ENCODE measurements around the gene SIRT3. TPM values are rescaled to one million over a fixed set of nuclear protein-coding genes. Genes with fewer than 3 reads are reported as not detected.

SIRT3 gene
- total RNA-seq, 4 donors from 2014 or later = 7.2 to 27.9 (median 20.6) TPM

DNA sequence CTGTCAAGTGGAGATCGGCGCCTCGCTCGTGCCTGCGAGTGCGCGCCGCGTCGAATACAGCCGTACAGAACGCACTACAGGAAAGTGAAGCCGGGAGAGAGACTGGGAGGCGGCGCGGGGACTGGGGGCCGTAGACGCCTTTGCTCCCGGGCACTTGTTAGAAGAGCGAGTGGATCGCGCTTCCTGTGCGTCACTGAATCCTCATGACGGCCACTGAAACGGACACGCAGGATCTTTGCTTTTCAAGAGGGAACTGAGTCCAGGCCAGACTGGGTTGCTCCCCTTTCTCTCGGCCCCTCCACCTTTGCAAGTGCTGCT is 28.3 kb downstream of the SIRT3 start:
- H3K27me3 ChIP-seq = no peaks in the 10 kb centered on the region
- DNase-seq = no peak
- H3K4me3 ChIP-seq = peak overlapping the region; percentile 42 to 96 (median 88)
- 0 to 1% methylated on average over 1 to 27 of the region's 27 CpGs for WGBS, 2 donors (ENCODE audit: low coverage in 1 of 2)
- TF ChIP-seq, protein P1, sequence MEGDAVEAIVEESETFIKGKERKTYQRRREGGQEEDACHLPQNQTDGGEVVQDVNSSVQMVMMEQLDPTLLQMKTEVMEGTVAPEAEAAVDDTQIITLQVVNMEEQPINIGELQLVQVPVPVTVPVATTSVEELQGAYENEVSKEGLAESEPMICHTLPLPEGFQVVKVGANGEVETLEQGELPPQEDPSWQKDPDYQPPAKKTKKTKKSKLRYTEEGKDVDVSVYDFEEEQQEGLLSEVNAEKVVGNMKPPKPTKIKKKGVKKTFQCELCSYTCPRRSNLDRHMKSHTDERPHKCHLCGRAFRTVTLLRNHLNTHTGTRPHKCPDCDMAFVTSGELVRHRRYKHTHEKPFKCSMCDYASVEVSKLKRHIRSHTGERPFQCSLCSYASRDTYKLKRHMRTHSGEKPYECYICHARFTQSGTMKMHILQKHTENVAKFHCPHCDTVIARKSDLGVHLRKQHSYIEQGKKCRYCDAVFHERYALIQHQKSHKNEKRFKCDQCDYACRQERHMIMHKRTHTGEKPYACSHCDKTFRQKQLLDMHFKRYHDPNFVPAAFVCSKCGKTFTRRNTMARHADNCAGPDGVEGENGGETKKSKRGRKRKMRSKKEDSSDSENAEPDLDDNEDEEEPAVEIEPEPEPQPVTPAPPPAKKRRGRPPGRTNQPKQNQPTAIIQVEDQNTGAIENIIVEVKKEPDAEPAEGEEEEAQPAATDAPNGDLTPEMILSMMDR (IDR thresholded peaks at IDR 0.05) = no peak
- TF ChIP-seq POLR2A (IDR thresholded peaks at IDR 0.05) (no peak), POLR2AphosphoS5 (IDR thresholded peaks at IDR 0.05) (no peak), EP300 (IDR thresholded peaks at IDR 0.05; ENCODE audit: low read depth) (no peak)
- peaks cover 0 to 18% (median 8%) of the 10 kb centered on the region in 4 donors for H3K36me3 ChIP-seq
- intact Hi-C loops (cut with DNase I; ENCODE audit: low total_unique reads) = no loop called here
- H3K9me3 ChIP-seq = no peaks in the 10 kb centered on the region
- peak overlapping the region; percentile 96 to 100 (median 98) for H3K27ac ChIP-seq
- H3K4me1 ChIP-seq = peaks cover 27 to 45% (median 33%) of the 10 kb centered on the region in 4 donors
- in situ Hi-C loops (cut with MboI; ENCODE audit: low pct_ligation_motif_present in 1 of 4, low pct_unique_long_range_greater_than_20kb in 1 of 4, low sequenced_read_pairs in 3 of 4) = no loop called here

DNA sequence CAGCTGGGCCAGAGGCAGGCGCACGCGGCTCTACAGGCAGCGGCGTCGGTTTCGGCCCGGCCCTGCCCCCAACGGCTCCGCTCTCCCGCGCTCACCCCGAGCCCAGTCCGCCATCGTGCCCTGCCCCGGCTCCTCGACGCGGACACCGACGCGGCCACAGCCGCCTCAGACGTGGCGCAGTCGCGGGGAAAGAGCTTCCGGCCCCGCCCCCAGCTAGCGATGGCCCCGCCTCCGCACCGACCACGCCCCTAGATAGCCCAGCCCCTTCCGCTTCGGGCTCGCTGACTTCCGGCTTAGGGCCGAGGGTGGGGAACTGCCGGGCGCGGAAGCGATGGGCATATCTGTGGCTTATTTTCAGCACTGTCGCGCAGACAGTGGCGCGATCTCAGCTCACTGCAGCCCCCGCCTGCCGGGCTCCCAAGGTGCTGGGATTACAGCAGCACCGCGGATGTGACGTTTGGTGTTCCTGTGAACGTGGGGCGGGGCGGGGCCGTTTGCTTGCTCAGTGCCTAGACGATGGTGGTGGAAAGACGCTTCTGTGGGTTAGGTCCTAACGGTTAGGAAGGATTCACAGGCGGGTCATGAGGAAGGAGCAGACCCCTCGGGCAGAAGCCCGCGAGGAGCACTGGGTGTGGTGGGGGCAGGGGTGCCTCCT is 28.8 kb downstream of the SIRT3 start, which contains the start of the genes BET1L and RIC8A:
Gene BET1L, minus strand, starts transcription at position 192 of the 655 bp plus-strand sequence. Its CDS starts 78 bp downstream, at position 114.
Gene RIC8A, plus strand, starts transcription at position 501 of the 655 bp plus-strand sequence. CDS start 1,147 bp downstream, outside the sequence.
- in situ Hi-C loops (cut with MboI; ENCODE audit: low pct_ligation_motif_present in 1 of 4, low pct_unique_long_range_greater_than_20kb in 1 of 4, low sequenced_read_pairs in 3 of 4) = no loop called here
- Histone ChIP-seq H3K27me3 (no peaks in the 10 kb centered on the region), H3K27ac (peak within 1 kb of the TSS; percentile 96 to 100 (median 98)), H3K36me3 (peaks cover 0 to 13% (median 6%) of the 10 kb centered on the region in 4 donors), H3K9me3 (no peaks in the 10 kb centered on the region), H3K4me1 (peaks cover 27 to 45% (median 36%) of the 10 kb centered on the region in 4 donors), H3K4me3 (peak within 1 kb of the TSS; percentile 80 to 97 (median 96))
- 1% methylated on average over 57 of the region's 63 CpGs; no CpG with 5 or more reads in 1 of the 2 donors for WGBS, 2 donors (ENCODE audit: low coverage in 1 of 2)
- intact Hi-C loops (cut with DNase I; ENCODE audit: low total_unique reads) = no loop called here
- peak; percentile 97 for DNase-seq
- peak; percentile 98 for TF ChIP-seq POLR2A (IDR thresholded peaks at IDR 0.05)
- TF ChIP-seq, protein P1 (IDR thresholded peaks at IDR 0.05) = peak in 1 of 5 experiments; percentile 25
- TF ChIP-seq EP300 (IDR thresholded peaks at IDR 0.05; ENCODE audit: low read depth) = no peak
- TF ChIP-seq POLR2AphosphoS5 (IDR thresholded peaks at IDR 0.05) = peak; percentile 95 to 98 (median 97)

DNA sequence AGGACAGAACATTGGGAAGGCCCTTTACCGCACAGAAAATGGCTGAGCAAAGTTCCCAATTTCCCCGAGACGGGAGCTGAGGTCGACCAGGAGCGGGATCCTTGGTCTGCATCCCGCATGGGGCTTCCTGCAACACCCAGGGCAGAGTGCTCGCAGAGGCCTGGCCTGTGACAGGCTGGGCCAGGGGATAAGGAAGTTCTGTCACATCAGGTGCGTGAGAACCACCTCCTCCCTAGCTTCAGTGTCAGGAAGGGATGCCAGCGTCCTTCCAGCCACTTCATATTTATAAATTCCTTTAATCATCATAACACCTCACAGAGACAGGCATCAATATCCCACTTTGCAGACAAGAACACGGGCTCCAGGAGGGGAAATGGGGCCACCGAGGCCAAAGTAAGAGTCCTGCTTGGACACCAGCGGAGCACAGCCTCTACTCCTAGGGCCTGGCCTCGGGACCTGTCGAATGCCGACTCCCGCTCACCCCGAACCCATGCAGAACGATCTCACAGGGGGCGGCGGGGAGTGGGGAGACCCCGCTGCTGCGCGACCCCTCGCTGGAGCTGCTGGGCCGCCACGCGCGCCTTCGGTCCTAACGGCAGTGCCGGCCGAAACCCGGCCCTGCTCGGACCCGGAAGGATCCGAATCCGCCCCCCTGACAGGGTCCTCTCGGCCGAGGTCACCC is 29.5 kb downstream of the SIRT3 start:
- Histone ChIP-seq H3K4me1 (peaks cover 27 to 47% (median 36%) of the 10 kb centered on the region in 4 donors), H3K36me3 (peaks cover 0 to 7% (median 3%) of the 10 kb centered on the region in 4 donors), H3K27me3 (no peaks in the 10 kb centered on the region), H3K27ac (peak overlapping the region; percentile 96 to 100 (median 98)), H3K4me3 (peak overlapping the region; percentile 80 to 97 (median 96)), H3K9me3 (no peaks in the 10 kb centered on the region)
- intact Hi-C loops (cut with DNase I; ENCODE audit: low total_unique reads) (no loop called here), in situ Hi-C loops (cut with MboI; ENCODE audit: low pct_ligation_motif_present in 1 of 4, low pct_unique_long_range_greater_than_20kb in 1 of 4, low sequenced_read_pairs in 3 of 4) (no loop called here)
- peak; percentile 62 for DNase-seq
- no peak for TF ChIP-seq POLR2AphosphoS5 (IDR thresholded peaks at IDR 0.05)
- TF ChIP-seq EP300 (IDR thresholded peaks at IDR 0.05; ENCODE audit: low read depth) = no peak
- TF ChIP-seq, protein P1 (IDR thresholded peaks at IDR 0.05) = no peak
- TF ChIP-seq POLR2A (IDR thresholded peaks at IDR 0.05) = no peak
- 2 to 14% methylated on average over 1 to 12 of the region's 39 CpGs for WGBS, 2 donors (ENCODE audit: low coverage in 1 of 2)

DNA sequence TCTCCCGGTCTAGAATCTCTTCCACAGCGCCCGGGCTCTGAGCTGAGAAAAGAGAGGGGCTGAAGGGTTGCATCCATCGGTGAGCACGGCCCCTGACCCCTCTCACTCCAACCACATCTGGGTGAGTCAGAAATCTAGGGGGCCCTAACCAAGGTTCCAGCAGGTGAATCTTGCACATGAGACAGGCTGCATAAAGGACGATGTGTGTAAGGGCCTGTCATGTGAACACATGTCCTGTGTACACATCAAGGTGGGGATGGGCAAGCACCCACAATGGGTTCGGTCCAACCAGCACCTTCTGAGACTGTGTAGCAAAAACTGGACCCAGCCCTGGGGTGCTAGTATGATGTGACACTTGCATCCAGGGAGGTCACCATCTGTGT is 30.1 kb downstream of the SIRT3 start:
- H3K36me3 ChIP-seq = peaks cover 0 to under 1% (median 0%) of the 10 kb centered on the region in 4 donors
- peak overlapping the region; percentile 96 to 100 (median 98) for H3K27ac ChIP-seq
- H3K27me3 ChIP-seq = no peaks in the 10 kb centered on the region
- no peak for TF ChIP-seq POLR2AphosphoS5 (IDR thresholded peaks at IDR 0.05)
- TF ChIP-seq, protein P1 (IDR thresholded peaks at IDR 0.05) = no peak
- no peak for TF ChIP-seq POLR2A (IDR thresholded peaks at IDR 0.05)
- TF ChIP-seq EP300 (IDR thresholded peaks at IDR 0.05; ENCODE audit: low read depth) = no peak
- in situ Hi-C loops (cut with MboI; ENCODE audit: low pct_ligation_motif_present in 1 of 4, low pct_unique_long_range_greater_than_20kb in 1 of 4, low sequenced_read_pairs in 3 of 4) = no loop called here
- H3K4me3 ChIP-seq = peak overlapping the region; percentile 80 to 97 (median 96)
- intact Hi-C loops (cut with DNase I; ENCODE audit: low total_unique reads) = no loop called here
- no peaks in the 10 kb centered on the region for H3K9me3 ChIP-seq
- WGBS, 2 donors (ENCODE audit: low coverage in 1 of 2) = 45% methylated on average over 3 of the region's 7 CpGs; no CpG with 5 or more reads in 1 of the 2 donors
- peaks cover 27 to 47% (median 36%) of the 10 kb centered on the region in 4 donors for H3K4me1 ChIP-seq
- DNase-seq = peak; percentile 7

All from transverse colon (tissue), 4 donors.